ENCODE measurements around the gene GAB4. TPM values are rescaled to one million over a fixed set of nuclear protein-coding genes. Genes with fewer than 3 reads are reported as not detected.
"Not testable (repeated sequence)": the region's sequence is repeated elsewhere in the genome, so short reads cannot be mapped to it uniquely, and the experiment has no call there.

Gene GAB4
- total RNA-seq, 2 experiments from 2014 or later = not detected

DNA sequence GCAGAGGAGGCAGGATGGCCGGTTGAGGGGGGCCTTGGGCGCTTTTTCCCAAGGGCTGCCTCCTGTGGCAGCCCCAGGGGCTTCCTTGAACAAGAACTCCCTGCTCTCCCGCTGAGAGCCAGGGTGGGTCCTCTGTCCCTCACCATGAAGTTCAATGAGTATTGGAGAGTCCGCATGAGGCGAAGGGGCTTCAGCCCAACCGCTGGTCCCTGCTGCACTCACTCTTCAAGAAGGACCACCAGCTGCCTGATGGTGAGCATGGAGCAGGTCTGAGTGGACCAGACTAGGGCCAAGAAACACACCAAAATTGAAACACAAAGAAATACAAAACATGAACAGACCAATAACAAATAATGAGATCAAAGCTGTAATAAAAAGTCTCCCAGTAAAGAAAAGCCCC is 7.5 kb upstream of the GAB4 start:
- H3K27me3 Mint-ChIP-seq = peaks cover 16% of the 10 kb centered on the region
- not testable (repeated sequence) for H3K4me1 Mint-ChIP-seq (ENCODE audit: low read depth)

DNA sequence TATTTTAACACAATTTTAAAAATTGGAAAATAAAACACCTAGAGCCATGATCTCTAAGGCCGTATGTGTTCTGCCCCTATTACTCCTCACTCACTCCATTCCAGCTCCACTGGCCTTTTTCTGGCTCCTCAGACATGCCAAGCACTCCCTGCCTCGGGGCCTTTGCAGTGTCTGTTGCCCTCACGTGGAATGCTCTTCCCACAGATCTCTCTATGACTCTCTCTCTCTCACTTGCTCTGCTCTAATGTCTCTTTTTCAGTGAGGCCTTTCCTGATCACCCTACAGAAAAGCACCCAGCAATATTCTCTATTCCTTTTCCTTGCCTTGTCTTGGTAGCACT is 6.0 kb upstream of the GAB4 start:
- H3K27me3 Mint-ChIP-seq; DNase-seq; H3K4me1 Mint-ChIP-seq (ENCODE audit: low read depth); H3K36me3 Mint-ChIP-seq (ENCODE audit: low read depth); intact Hi-C loops (cut with micrococcal nuclease); ATAC-seq; POLR2A ChIA-PET; CTCF ChIA-PET; H3K9me3 Mint-ChIP-seq; H3K27ac Mint-ChIP-seq; H3K4me3 Mint-ChIP-seq: not testable (repeated sequence)

More for the DNA sequence above, 7.5 kb upstream of the GAB4 start:
- intact Hi-C loops (cut with micrococcal nuclease); ATAC-seq; DNase-seq; H3K9me3 Mint-ChIP-seq; H3K4me3 Mint-ChIP-seq; H3K36me3 Mint-ChIP-seq (ENCODE audit: low read depth); H3K27ac Mint-ChIP-seq; POLR2A ChIA-PET; CTCF ChIA-PET: not testable (repeated sequence)

DNA sequence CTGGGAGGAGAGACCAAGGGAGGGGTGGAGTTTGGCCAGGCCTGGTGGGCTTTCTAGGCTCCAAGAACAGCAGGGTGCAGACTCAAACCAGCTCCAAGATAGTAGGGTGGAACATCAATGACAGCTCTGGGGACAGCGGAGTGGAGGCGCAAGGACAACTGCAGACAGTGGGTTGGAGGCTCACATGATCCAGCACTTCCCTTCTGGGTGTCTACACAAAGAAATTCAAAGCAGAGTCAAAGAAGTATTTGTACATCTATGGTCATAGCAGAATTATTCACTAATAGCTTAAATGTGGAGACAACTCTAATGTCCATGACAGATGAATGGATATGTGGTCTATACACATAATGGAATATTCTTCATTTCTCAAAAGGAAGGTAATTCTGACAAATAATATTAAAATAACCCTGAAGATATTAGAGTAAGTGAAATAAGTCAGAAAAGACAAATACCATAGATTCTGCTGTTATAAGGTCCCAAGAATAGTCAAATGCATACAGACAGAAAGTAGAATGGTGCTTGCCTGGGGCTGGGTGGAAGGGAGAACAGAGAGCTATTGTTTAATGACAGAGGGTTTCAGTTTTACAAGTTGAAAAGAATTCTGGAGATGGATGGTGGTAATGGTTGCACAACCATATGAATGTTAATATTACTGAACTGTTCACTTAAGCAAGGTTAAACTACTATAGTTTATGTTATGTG is 5.5 kb upstream of the GAB4 start:
- no peak for DNase-seq
- Mint-ChIP-seq H3K4me1 (ENCODE audit: low read depth) (no peaks in the 10 kb centered on the region), H3K27ac (no peak overlapping the region), H3K9me3 (no peaks in the 10 kb centered on the region), H3K27me3 (peaks cover 9% of the 10 kb centered on the region), H3K36me3 (ENCODE audit: low read depth) (no peaks in the 10 kb centered on the region), H3K4me3 (no peak overlapping the region)
- TF ChIP-seq, protein P1, sequence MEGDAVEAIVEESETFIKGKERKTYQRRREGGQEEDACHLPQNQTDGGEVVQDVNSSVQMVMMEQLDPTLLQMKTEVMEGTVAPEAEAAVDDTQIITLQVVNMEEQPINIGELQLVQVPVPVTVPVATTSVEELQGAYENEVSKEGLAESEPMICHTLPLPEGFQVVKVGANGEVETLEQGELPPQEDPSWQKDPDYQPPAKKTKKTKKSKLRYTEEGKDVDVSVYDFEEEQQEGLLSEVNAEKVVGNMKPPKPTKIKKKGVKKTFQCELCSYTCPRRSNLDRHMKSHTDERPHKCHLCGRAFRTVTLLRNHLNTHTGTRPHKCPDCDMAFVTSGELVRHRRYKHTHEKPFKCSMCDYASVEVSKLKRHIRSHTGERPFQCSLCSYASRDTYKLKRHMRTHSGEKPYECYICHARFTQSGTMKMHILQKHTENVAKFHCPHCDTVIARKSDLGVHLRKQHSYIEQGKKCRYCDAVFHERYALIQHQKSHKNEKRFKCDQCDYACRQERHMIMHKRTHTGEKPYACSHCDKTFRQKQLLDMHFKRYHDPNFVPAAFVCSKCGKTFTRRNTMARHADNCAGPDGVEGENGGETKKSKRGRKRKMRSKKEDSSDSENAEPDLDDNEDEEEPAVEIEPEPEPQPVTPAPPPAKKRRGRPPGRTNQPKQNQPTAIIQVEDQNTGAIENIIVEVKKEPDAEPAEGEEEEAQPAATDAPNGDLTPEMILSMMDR (IDR thresholded peaks at IDR 0.05) = no peak
- no peak for ATAC-seq
- POLR2A ChIA-PET = no interaction called here
- intact Hi-C loops (cut with micrococcal nuclease) = no loop called here
- CTCF ChIA-PET = no interaction called here

DNA sequence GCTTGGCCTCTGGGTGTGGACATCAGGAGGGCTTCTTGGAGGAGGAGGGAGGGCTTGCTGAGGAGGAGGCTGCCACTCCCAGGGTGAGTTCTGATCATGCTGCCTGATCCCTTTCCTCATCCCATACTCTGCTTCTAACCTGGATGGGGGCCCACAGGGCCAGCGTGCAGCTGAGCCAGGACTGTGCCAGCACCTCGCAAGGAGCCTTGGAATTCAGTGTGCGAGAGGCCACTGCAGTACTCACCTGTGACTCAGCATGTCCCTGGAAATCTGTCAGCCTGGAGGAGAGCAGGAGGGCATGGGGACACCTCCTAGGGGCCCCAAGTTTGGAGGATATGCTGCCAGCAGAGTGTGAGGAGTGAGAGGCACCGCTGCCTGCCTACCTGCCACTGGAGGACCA is 4.2 kb upstream of the GAB4 start:
- Mint-ChIP-seq H3K4me3 (no peak overlapping the region), H3K36me3 (ENCODE audit: low read depth) (no peaks in the 10 kb centered on the region), H3K27me3 (peaks cover 13% of the 10 kb centered on the region), H3K4me1 (ENCODE audit: low read depth) (no peaks in the 10 kb centered on the region), H3K27ac (no peak overlapping the region), H3K9me3 (no peaks in the 10 kb centered on the region)
- ChIA-PET POLR2A (no interaction called here), CTCF (no interaction called here)
- intact Hi-C loops (cut with micrococcal nuclease) = no loop called here
- DNase-seq (no peak), ATAC-seq (no peak)
- TF ChIP-seq, protein P1 (IDR thresholded peaks at IDR 0.05) = no peak

DNA sequence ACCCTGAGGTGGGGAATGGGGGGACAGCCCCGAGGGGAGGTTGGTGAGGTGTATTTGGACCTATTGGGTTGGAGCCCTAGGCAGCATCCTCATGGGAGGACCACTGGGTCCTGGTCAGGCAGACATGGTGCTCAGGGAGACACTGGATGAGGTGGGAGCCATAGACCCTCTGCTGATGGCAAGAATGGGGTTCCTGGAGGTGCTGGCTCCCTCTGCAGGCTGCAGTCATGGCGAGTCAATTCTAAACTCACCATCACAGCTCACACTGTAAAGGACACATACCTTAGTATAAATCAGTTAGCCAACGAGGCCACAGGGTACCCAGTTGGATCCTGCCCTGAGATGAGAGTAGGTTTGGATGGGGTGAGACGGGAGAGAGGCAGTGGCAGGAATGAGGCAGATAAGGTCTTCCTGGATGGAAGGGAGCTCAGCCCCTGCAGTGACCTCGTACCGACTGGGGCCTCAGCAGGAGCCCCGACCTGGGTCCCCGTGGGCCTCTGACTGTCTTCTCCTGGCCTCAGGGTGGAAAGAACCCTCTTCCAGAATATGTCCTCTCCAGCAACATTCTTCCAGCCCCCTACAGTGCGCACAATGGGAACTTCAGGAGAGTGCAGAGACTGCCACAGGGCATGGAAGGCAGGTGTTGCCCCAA is 1.7 kb upstream of the GAB4 start:
- DNase-seq = no peak
- Mint-ChIP-seq H3K4me3 (no peak overlapping the region), H3K36me3 (ENCODE audit: low read depth) (no peaks in the 10 kb centered on the region), H3K27me3 (peaks cover 31% of the 10 kb centered on the region), H3K27ac (no peak overlapping the region), H3K9me3 (peaks cover 9% of the 10 kb centered on the region), H3K4me1 (ENCODE audit: low read depth) (no peaks in the 10 kb centered on the region)
- intact Hi-C loops (cut with micrococcal nuclease) = no loop called here
- TF ChIP-seq, protein P1 (IDR thresholded peaks at IDR 0.05) = no peak
- ChIA-PET CTCF (no interaction called here), POLR2A (no interaction called here)
- ATAC-seq = no peak

DNA sequence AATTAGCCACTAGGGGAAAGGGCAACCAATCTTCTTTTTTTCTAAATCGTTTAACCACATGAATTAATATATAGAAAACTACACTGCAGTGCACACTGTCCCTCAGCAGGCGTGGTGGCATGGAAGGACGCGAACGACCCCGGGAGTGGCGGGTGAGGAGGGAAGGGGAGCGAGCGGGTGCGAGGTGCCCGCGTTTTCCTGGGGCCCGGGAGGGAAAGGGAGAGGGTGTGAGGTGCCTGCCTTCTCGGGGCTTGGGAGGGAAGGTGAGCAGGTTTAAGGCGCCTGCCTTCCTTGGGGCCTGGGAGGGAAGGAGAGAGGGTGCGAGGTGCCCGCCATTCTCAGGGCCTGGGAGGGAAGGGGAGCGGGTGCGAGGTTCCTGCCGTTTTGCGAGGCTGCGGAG is 765 bp downstream of the GAB4 start:
- Mint-ChIP-seq H3K36me3 (ENCODE audit: low read depth) (no peaks in the 10 kb centered on the region), H3K27me3 (peaks cover 42% of the 10 kb centered on the region), H3K9me3 (peaks cover 12% of the 10 kb centered on the region), H3K4me3 (no peak overlapping the region), H3K4me1 (ENCODE audit: low read depth) (no peaks in the 10 kb centered on the region), H3K27ac (no peak overlapping the region)
- TF ChIP-seq, protein P1 (IDR thresholded peaks at IDR 0.05) = no peak
- ATAC-seq = no peak
- POLR2A ChIA-PET = no interaction called here
- DNase-seq = no peak
- intact Hi-C loops (cut with micrococcal nuclease) = no loop called here
- CTCF ChIA-PET = no interaction called here
